Measurements from ENCODE around the gene COL6A2.
A peak's percentile ranks its signal among the peaks of the same experiment; 100 is the strongest.

The COL6A2 gene

GRCh38 chr21:46115441-46116188, 17.7 kb downstream of the COL6A2 start:
- FAIRE-seq: no peak
- TF ChIP-seq POLR2A (IDR thresholded peaks at IDR 0.05; ENCODE audit: low read depth, low read length): no peak

GRCh38 chr21:46116189-46116775, 18.4 kb downstream of the COL6A2 start:
- no peak for TF ChIP-seq POLR2A (IDR thresholded peaks at IDR 0.05; ENCODE audit: low read depth, low read length)
- no peak for DNase-seq (ENCODE audit: insufficient read length, low spot score)
- FAIRE-seq: no peak

More at GRCh38 chr21:46115441-46116188, 17.7 kb downstream of the COL6A2 start:
- no peak for DNase-seq (ENCODE audit: insufficient read length, low spot score)

GRCh38 chr21:46116776-46117585, 19.1 kb downstream of the COL6A2 start:
- peak; percentile 86 for DNase-seq (ENCODE audit: insufficient read length, low spot score)
- TF ChIP-seq POLR2A (IDR thresholded peaks at IDR 0.05; ENCODE audit: low read depth, low read length): no peak
- FAIRE-seq: no peak

GRCh38 chr21:46117586-46118315, 19.8 kb downstream of the COL6A2 start:
- FAIRE-seq (no peak), DNase-seq (ENCODE audit: insufficient read length, low spot score) (no peak)
- no peak for TF ChIP-seq POLR2A (IDR thresholded peaks at IDR 0.05; ENCODE audit: low read depth, low read length)

GRCh38 chr21:46118316-46119143, 20.6 kb downstream of the COL6A2 start:
- no peak for TF ChIP-seq POLR2A (IDR thresholded peaks at IDR 0.05; ENCODE audit: low read depth, low read length)
- FAIRE-seq: no peak
- no peak for DNase-seq (ENCODE audit: insufficient read length, low spot score)

- no peak for TF ChIP-seq POLR2A (IDR thresholded peaks at IDR 0.05; ENCODE audit: low read depth, low read length)
- no peak for DNase-seq (ENCODE audit: insufficient read length, low spot score)
- no peak for FAIRE-seq
Observed at GRCh38 chr21:46119144-46119636, 21.3 kb downstream of the COL6A2 start.

GRCh38 chr21:46119637-46120271, 21.8 kb downstream of the COL6A2 start:
- TF ChIP-seq POLR2A (IDR thresholded peaks at IDR 0.05; ENCODE audit: low read depth, low read length): no peak
- FAIRE-seq (no peak), DNase-seq (ENCODE audit: insufficient read length, low spot score) (no peak)

GRCh38 chr21:46120301-46121285, 22.7 kb downstream of the COL6A2 start:
- DNase-seq (ENCODE audit: insufficient read length, low spot score) (no peak), FAIRE-seq (no peak)
- no peak for TF ChIP-seq POLR2A (IDR thresholded peaks at IDR 0.05; ENCODE audit: low read depth, low read length)

GRCh38 chr21:46121286-46122221, 23.6 kb downstream of the COL6A2 start:
- no peak for FAIRE-seq
- no peak for DNase-seq (ENCODE audit: insufficient read length, low spot score)

GRCh38 chr21:46122237-46122671, 24.3 kb downstream of the COL6A2 start:
- no peak for TF ChIP-seq POLR2A (IDR thresholded peaks at IDR 0.05; ENCODE audit: low read depth, low read length)
- peak; percentile 36 for FAIRE-seq
- peak; percentile 93 for DNase-seq (ENCODE audit: insufficient read length, low spot score)

More at GRCh38 chr21:46121286-46122221, 23.6 kb downstream of the COL6A2 start:
- TF ChIP-seq POLR2A (IDR thresholded peaks at IDR 0.05; ENCODE audit: low read depth, low read length): no peak

Measured in H54 (cell line).